HG03457 (cell line): ENCODE results near the gene MLIP.
"Not testable (repeated sequence)": the region's sequence is repeated elsewhere in the genome, so short reads cannot be mapped to it uniquely, and the experiment has no call there.

Experiments used
- ATAC-seq: cut with Tn5 transposase; IDR thresholded peaks from one replicate; pipeline ENCODE4 v1.9.1; 2021; ENCODE audit warnings: moderate number of reproducible peaks; ENCODE audit not compliant: unreplicated experiment

The MLIP gene

GRCh38 chr6:54140811-54141210, 29.6 kb downstream of the MLIP start:
- ATAC-seq: no peak

DNA sequence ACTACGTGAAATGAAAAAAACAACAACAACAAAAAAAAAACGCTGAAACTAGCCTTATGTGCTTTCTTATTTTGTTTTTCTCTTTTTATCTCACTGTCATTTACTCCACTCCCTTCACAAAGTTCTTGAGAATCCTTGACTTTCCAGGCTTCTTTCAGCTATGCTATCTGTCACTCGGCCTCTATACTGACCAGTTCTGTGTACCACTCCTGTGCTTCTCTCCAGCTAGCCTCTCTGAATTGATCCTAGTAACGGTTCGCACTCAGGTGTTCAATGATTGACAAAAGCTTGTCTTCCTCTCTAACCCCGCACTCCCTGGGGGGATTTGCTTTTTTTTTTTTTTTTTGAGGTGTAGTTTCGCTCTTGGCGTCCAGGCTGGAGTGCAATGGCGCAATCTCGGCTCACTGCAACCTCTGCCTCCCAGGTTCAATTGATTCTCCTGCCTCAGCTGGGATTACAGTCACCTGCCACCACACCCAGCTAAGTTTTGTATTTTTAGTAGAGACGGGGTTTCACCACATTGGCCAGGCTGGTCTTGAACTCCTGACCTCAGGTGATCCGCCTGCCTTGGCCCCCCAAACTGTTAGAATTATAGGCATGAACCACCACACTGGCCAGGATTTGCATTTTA, 31.8 kb downstream of the MLIP start:
- ATAC-seq: no peak

GRCh38 chr6:54151861-54152260, 40.6 kb downstream of the MLIP start:
- ATAC-seq: no peak

DNA sequence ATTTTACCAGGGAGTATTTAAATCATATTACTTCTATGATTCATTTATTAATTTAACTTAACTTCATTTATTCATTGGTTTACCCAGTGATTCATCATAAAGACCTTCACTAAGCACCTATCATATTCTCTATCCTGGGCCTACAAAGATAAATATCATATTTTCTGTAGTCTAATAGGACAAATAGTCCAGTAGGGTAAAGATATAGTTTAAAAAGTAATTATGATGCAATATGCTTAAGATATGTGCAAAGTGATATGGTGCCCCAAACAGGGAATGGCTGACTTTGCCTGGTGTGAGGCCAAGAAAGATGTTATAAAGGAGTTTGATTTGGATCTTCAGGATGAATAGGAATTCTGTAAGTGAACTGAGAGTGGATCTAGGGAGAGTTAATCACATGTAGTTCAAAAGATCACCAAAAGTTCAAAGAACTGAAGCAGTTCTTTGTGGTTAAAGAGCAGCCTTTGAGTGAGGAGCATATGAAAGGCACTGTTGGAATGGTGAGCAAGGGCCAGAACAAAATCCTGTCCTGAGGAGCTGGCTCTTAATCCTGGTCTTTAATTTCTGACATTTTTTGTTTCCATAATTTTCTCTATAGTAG, 45.5 kb downstream of the MLIP start:
- no peak for ATAC-seq

- no peak for ATAC-seq
Observed at GRCh38 chr6:54157405-54157804, 46.2 kb downstream of the MLIP start.

DNA sequence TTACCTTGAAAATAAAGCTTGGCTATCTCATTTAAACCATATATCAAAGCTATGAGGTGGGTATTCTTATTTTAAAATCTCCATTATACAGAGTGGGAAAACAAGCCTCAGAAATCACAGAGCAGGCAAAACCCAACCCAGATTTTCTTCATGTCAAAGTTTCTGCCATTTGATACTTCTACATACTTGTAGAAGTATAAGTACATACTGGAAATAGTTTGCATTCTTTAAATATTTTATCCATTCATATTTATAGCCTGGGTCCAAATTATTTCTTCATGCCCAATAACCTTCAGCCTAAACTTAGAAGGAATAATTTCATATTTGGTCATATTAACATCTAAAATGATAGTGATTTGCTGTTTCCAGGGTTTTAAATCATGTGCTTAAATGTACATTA, 61.8 kb downstream of the MLIP start:
- ATAC-seq: no peak

DNA sequence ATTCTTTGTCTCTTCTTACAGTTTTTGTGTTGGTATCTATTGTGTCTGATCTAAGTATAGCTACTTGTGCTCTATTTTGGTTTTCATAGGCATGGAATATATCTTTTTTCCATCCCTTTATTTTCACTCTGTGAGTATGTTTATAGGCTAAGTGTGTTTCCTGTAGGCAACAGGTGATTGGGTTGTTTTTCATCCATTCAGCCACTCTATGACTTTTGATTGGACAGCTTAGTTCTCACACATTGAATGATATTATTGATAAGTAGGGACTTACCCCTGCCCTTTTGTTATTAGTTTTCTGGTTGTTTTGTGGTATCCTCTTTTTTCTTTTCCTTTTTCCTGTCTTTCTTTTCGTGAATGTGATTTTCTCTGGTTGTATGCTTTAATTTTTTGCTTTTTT, 67.9 kb downstream of the MLIP start:
- ATAC-seq: no peak

DNA sequence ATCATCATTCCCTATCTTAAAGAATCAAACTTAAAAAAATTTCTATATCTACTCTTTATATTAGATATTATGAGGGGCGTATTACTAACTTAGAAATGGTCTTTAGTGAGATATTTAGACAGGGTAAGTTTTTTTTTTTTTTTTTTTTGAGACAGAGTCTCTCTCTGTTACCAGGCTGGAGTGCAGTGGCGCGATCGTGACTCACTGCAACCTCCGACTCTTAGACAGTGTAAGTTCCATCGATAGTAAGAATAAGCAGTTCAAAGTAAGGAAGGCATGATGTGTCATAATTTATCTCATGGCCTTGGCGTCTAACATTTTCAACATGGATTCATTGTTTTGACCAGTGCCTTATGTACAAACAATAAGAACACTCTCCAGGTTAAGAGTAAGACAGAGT, 72.4 kb downstream of the MLIP start:
- no peak for ATAC-seq

DNA sequence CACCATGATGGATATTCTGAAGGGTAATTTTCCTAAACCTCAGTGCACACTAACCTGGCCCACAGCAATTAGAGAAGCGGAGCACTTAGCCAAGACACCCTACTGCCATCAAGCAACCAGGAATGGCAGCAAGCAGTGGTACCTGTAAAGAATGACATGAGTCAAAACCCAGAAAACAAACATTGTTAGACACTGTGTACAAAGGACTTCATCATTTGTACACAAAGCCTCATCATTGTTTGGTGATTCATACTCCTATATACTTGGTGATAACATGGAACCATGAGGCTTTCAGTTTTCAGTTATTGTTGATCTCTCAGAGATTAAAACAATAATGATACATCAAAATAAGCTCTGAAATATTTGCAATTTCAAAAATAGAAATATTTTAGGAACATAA, 74.6 kb downstream of the MLIP start:
- ATAC-seq: no peak

DNA sequence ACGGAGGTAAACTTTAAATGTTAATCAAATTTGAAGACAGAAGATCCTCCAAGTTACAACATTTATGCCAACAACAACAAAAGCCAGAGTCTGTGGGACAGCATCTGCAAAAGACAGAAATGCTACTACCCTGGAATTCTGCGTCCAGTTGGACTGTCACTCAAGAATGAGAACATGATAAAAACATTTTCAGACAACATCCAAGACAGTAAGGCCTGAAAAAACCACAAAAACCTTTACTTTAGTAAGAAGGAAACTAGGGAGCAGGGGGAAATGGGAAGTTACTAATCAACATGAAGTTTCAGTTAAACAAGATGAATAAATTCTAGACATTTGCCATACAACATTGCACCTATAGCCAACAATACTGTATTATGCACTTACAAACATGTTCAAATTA, 77.6 kb downstream of the MLIP start:
- no peak for ATAC-seq

DNA sequence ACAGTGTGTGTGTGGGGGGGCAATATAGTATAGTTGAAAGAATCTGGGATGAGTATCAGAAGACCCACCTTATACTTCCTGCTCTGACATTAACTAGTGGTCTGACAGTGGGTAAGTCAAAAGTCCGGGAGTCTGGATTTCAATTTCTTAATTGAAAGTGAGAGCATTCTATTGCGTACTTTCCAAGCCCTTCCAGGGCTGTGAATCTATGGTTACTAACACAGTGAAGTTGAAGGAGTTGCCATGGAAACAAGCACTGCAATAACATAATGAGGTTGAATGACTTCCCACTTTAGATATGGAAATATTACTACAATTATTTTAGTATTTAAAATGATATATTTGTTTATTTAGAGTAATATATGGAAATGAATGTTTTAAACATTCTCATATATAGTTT, 80.2 kb downstream of the MLIP start:
- ATAC-seq: no peak

DNA sequence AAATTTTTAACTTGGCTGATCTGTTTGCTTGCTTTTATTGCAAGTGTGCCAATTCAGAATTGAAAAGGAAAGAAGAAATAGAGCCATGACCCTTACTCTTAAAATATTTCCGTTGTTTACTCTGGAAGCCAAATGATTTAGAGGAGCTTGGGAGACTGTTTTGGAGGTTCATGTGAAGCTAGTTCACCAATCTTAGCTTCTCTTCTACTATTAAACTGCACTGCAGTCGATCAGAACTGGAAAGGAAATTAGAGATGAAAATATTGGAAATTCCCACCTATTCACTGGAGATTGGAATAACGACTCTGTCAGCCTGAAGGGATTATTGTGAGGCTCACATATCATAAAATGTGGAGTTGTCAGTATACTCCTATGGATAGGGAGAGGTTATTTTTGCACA, 81.8 kb downstream of the MLIP start:
- ATAC-seq: no peak

GRCh38 chr6:54193560-54193959, 82.3 kb downstream of the MLIP start:
- ATAC-seq: no peak

GRCh38 chr6:54194067-54194466, 82.8 kb downstream of the MLIP start:
- ATAC-seq: no peak

DNA sequence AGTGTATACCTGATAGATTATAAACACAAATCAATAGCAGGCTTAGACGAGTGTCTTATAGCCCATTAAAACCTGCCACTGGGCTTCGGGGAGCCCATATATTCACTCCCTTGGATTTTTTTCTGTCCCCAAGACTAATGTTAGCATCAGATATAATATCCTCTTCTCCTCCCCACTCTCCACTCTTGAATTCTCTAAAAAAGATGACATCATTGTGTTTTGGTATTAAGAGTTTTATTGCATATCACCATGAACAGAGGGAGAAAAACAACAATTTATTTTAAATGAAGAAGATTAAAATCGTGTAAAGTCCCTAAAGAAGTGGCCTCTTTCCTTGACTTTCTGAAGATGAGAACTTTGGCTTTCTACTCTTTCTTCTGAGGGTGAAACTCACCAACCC, 84.4 kb downstream of the MLIP start:
- ATAC-seq: no peak

DNA sequence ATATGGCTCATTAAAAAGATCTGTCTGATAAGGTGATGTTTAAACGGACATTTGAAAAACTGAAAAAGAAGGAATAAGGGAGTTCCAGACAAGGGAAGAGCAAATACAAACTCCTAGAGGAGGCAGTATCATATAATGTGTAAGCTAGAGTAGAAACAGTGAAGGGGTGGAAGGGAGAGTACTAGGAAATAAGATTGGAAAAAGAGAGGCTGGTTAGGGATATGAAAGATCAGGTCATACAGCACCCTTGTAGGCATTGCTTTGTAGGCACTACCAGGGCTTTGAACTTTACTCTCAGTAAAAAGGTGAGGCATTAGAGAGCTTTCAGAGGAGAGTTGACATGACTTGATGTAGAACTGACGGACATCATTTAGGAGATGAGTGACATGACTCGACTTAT, 85.7 kb downstream of the MLIP start:
- no peak for ATAC-seq

GRCh38 chr6:54198134-54198533, 86.9 kb downstream of the MLIP start:
- no peak for ATAC-seq

- not testable (repeated sequence) for ATAC-seq
Observed at GRCh38 chr6:54203474-54204035, 92.3 kb downstream of the MLIP start.

DNA sequence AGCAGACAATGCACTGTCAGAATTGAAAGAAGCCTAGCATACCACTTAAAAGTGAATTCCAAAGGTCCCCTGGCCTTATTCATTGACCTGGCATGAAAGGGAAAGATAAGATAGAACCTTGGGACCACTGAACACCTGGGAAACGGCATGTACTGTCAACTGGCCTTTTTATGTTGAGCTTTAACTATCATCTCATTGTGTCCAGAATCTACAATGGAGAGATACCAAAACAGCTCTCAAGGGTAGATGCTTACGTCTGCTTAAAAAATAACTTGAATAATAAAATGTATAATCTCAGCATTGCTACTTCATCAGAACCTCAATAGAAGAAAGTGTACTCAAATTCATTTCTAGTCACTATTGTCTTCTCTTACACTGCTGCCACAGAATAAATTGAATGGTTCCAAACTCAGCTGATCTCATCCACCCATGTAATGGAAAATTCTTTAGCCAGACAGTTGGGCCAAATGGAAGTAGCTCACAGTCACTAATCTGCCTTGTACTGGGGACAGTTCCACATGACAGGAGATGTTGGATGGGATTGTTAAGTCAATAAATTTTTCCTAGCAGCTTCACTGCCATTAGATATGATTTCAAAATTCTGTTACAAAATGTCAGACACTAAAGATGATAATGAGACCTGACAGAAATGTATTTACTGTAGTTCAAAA, 93.8 kb downstream of the MLIP start:
- ATAC-seq: no peak

GRCh38 chr6:54206510-54206909, 95.3 kb downstream of the MLIP start:
- no peak for ATAC-seq

GRCh38 chr6:54209983-54210382, 98.7 kb downstream of the MLIP start:
- ATAC-seq: not testable (repeated sequence)

- no peak for ATAC-seq
Observed at GRCh38 chr6:54214286-54214685, 103.0 kb downstream of the MLIP start.
